K562 (cell line): ENCODE data around the gene RNASEH2C. TPM values are rescaled to one million over a fixed set of nuclear protein-coding genes. Genes with fewer than 3 reads are reported as not detected.
"Not testable (repeated sequence)": the region's sequence is repeated elsewhere in the genome, so short reads cannot be mapped to it uniquely, and the experiment has no call there.

Experiments
- ATAC-seq: fragments of 200-7000 bp; cut with Tn5 transposase; 3 replicates; pipeline ENCODE4 v1.9.1; 2020; ENCODE audit warnings: moderate library complexity
- BruUV-seq: library from RNA; stranded (reverse); fragments of 400-500 nt; replicated peaks from 2 replicates; lab custom pipeline; 2021; lab: Mats Ljungman, UMichigan
- CTCF ChIA-PET: fragments of 300-600 bp; formaldehyde crosslinking; extraction: SDS; loops from one replicate; lab custom pipeline; 2021; ENCODE audit warnings: low intra/inter-chr PET ratio; lab: Yijun Ruan, JAX
- POLR2A ChIA-PET: fragments of 300-600, 350-650 bp; sonication (Branson Sonifier 250); formaldehyde crosslinking; extraction: SDS; loops from one replicate; lab custom pipeline; 2021; ENCODE audit warnings: antibody characterized with exemption, inconsistent platforms; lab: Yijun Ruan, JAX
- DNase-seq, 4 experiments: peaks; one replicate each; pipeline versions ENCODE4 v3.0.0 to v3.0.0-alpha.2; 2011 to 2018; ENCODE audit warnings: low spot score in 3 of 4, mixed read lengths in 3 of 4; ENCODE audit errors: extremely low read depth in 1 of 4
- FAIRE-seq: peaks from 2 replicates; lab custom pipeline; 2011; peaks lifted over from hg19 to GRCh38; lab: Jason Lieb, UNC
- H2AFZ ChIP-seq: 2 replicates; pipeline ENCODE4 v1.6.0; 2011; ENCODE audit warnings: low read depth, low read length, control low read depth, inconsistent platforms
- H3K27ac ChIP-seq: fragments of 200-600 bp; 3 replicates; pipeline ENCODE4 v1.8.0; 2011; ENCODE audit warnings: low read depth, mild to moderate bottlenecking, control low read depth, inconsistent platforms, low read length, moderate library complexity, mixed read lengths; ENCODE audit errors: extremely low read depth
- H3K27me3 ChIP-seq, 2 experiments: fragments of 300-600 bp in 1 of 2; 2 replicates in 1 of 2; 3 replicates in 1 of 2; pipeline versions ENCODE4 v1.6.0 to v1.8.0; 2011; ENCODE audit warnings: inconsistent platforms in 2 of 2, low read length in 2 of 2, mild to moderate bottlenecking in 1 of 2, mixed read lengths in 1 of 2, moderate library complexity in 1 of 2; ENCODE audit not compliant: control insufficient read depth in 2 of 2, insufficient read depth in 2 of 2
- H3K36me3 ChIP-seq: fragments of 300-600 bp; 3 replicates; pipeline ENCODE4 v1.8.0; 2011; ENCODE audit warnings: mild to moderate bottlenecking, low read length, inconsistent platforms; ENCODE audit not compliant: control insufficient read depth, insufficient read depth
- H3K4me1 ChIP-seq, 2 experiments: fragments of 200-600 bp in 1 of 2; replicated peaks in 1 of 2; 2 replicates in 1 of 2; 3 replicates in 1 of 2; pipeline versions ENCODE4 v1.5.1 to v1.8.0; 2011; ENCODE audit warnings: inconsistent platforms in 2 of 2, low read length in 2 of 2, mild to moderate bottlenecking in 1 of 2, mixed read lengths in 1 of 2, moderate library complexity in 1 of 2; ENCODE audit not compliant: control insufficient read depth in 2 of 2, insufficient read depth in 2 of 2
- H3K4me2 ChIP-seq: 2 replicates; pipeline ENCODE4 v1.6.1; 2011; ENCODE audit warnings: low read length, control low read depth, inconsistent platforms, mixed read lengths; ENCODE audit not compliant: insufficient read depth
- H3K4me3 ChIP-seq: fragments of 200-600 bp; sonication (generic), shearing (Covaris generic); 2 replicates; pipeline ENCODE4 v1.5.1; 2016; ENCODE audit warnings: control low read depth, inconsistent platforms
- H3K79me2 ChIP-seq: fragments of 200-600 bp; 3 replicates; pipeline ENCODE4 v1.8.0; 2011; ENCODE audit warnings: low read length, inconsistent platforms; ENCODE audit not compliant: control insufficient read depth, insufficient read depth
- H3K9ac ChIP-seq, 2 experiments: 2 replicates each; pipeline versions ENCODE4 v1.6.0 to v1.6.1; 2011; ENCODE audit warnings: low read depth in 2 of 2, low read length in 2 of 2, control low read depth in 1 of 2, inconsistent platforms in 1 of 2, mild to moderate bottlenecking in 1 of 2, mixed read lengths in 1 of 2; ENCODE audit not compliant: insufficient read depth in 1 of 2
- H3K9me1 ChIP-seq: one replicate; pipeline ENCODE4 v1.6.0; 2011; ENCODE audit warnings: inconsistent platforms, mild to moderate bottlenecking, low read length, moderate library complexity; ENCODE audit not compliant: control insufficient read depth, insufficient read depth
- H3K9me3 ChIP-seq: replicated peaks from 2 replicates; pipeline ENCODE4 v1.5.1; 2011; ENCODE audit warnings: low read depth, low read length, inconsistent platforms; ENCODE audit not compliant: control insufficient read depth, insufficient read depth
- H4K20me1 ChIP-seq: replicated peaks from 2 replicates; pipeline ENCODE4 v1.6.1; 2011; ENCODE audit warnings: low read length, inconsistent platforms, mixed read lengths; ENCODE audit not compliant: control insufficient read depth, insufficient read depth
- CREM ChIP-seq: IDR thresholded peaks from 2 replicates; pipeline ENCODE4 v1.6.1; 2014; ENCODE audit warnings: antibody characterized with exemption, low read depth
- CTBP1 ChIP-seq: fragments of 450-650 bp; IDR thresholded peaks from 2 replicates; pipeline ENCODE4 v1.6.1; 2016; ENCODE audit warnings: borderline replicate concordance
- CTCF ChIP-seq, 3 experiments: IDR thresholded peaks in 2 of 3; conservative IDR thresholded peaks in 1 of 3; 2 replicates each; pipeline ENCODE4 v1.5.1; 2011 to 2012; ENCODE audit warnings: low read length in 3 of 3, mild to moderate bottlenecking in 3 of 3, control low read depth in 2 of 3, improper control_type of control experiment in 1 of 3, inconsistent platforms in 1 of 3, low read depth in 1 of 3, mixed read lengths in 1 of 3, moderate library complexity in 1 of 3; ENCODE audit not compliant: insufficient read depth in 2 of 3
- DEAF1 ChIP-seq: fragments of 450-650 bp; formaldehyde crosslinking; IDR thresholded peaks from 2 replicates; pipeline ENCODE4 v1.4.0; 2020; ENCODE audit warnings: mild to moderate bottlenecking, moderate library complexity
- MAX ChIP-seq: sonication (generic); formaldehyde crosslinking; IDR thresholded peaks from 2 replicates; pipeline ENCODE4 v1.9.0; 2022; ENCODE audit warnings: mild to moderate bottlenecking, missing genetic modification reagents
- NONO ChIP-seq, 2 experiments: fragments of 200-400 bp in 1 of 2; fragments of 450-650 bp in 1 of 2; formaldehyde crosslinking in 1 of 2; IDR thresholded peaks; 2 replicates each; pipeline ENCODE4 v1.6.1; 2017; ENCODE audit warnings: low read depth in 2 of 2, mild to moderate bottlenecking in 2 of 2, moderate library complexity in 2 of 2, low read length in 1 of 2
- RAD21 ChIP-seq, 2 experiments: fragments of 250-450 bp in 1 of 2; fragments of 450-650 bp in 1 of 2; sonication (Bioruptor Pico) in 1 of 2; formaldehyde crosslinking in 1 of 2; IDR thresholded peaks in 1 of 2; conservative IDR thresholded peaks in 1 of 2; 2 replicates each; pipeline versions ENCODE4 v1.4.0 to v1.8.0; 2020 to 2022; ENCODE audit warnings: mild to moderate bottlenecking in 2 of 2, moderate library complexity in 1 of 2
- RFX5 ChIP-seq: IDR thresholded peaks from 2 replicates; pipeline ENCODE4 v1.6.1; 2011; ENCODE audit warnings: low read depth, mild to moderate bottlenecking, improper control_type of control experiment, low read length
- SMC3 ChIP-seq: conservative IDR thresholded peaks from 2 replicates; pipeline ENCODE4 v1.6.1; 2011; ENCODE audit warnings: low read depth, low read length, improper control_type of control experiment; ENCODE audit not compliant: insufficient read depth
- TFAP4 ChIP-seq: sonication (generic); formaldehyde crosslinking; IDR thresholded peaks from 2 replicates; pipeline ENCODE4 v1.8.0; 2022; ENCODE audit warnings: missing genetic modification reagents, mild to moderate bottlenecking, moderate library complexity, borderline replicate concordance
- WGBS: fragments of 100-300 bp; shearing (Covaris generic); methylation state at CpG from one replicate; pipeline ENCODE4 v1.1.6; 2016; ENCODE audit warnings: low coverage, mixed read lengths; ENCODE audit not compliant: insufficient coverage; ENCODE audit errors: missing lambda C conversion rate; 5-methylcytosine and 5-hydroxymethylcytosine counted together
- in situ Hi-C: fragments of 300-500 bp; cut with MboI; formaldehyde crosslinking; loops from 4 replicates; pipeline ENCODE4 v1.15.0; 2018; ENCODE audit warnings: inconsistent platforms, mixed read lengths
- intact Hi-C: fragments of 100-400 bp; cut with micrococcal nuclease; formaldehyde crosslinking; loops from 2 replicates; pipeline ENCODE4 v1.14.2; 2022
- polyA plus RNA-seq, 8 experiments: library from polyadenylated mRNA; depleted of rRNA in 4 of 8; stranded (reverse) in 5 of 8; unstranded in 3 of 8; fragments of >200 nt; fragmentation: Nextera tagmentation in 2 of 8; fragmentation: Illumina TruSeq in 1 of 8; extraction: Ambion mirVana in 2 of 8; extraction: Trizol in 1 of 8; gene quantifications; 2 replicates each; pipeline versions ENCODE4 v1.2.1 to v1.2.3, GENCODE V29; 2011 to 2014; ENCODE audit warnings: inconsistent platforms in 1 of 8, missing spikeins in 1 of 8
- total RNA-seq, 7 experiments: library from RNA; depleted of rRNA in 6 of 7; stranded (reverse); fragments of >200 nt in 6 of 7; fragmentation: Illumina TruSeq in 2 of 7; extraction: Trizol in 2 of 7; gene quantifications; 2 replicates each; pipeline versions ENCODE4 v1.2.1 to v1.2.3, GENCODE V29; 2011 to 2021; ENCODE audit warnings: low replicate concordance in 1 of 7

The RNASEH2C gene
- total and polyA plus RNA-seq, 9 of the 15 experiments (the other 6 are each of a cell fraction or from before 2014, with no cell fraction given), result 5.4 to 78.2 (median 15.6) TPM

- H3K27me3 ChIP-seq, BruUV-seq, H3K27ac ChIP-seq, H3K36me3 ChIP-seq, H3K9me3 ChIP-seq, H3K4me3 ChIP-seq, in situ Hi-C loops, H3K79me2 ChIP-seq, H3K9ac ChIP-seq, H4K20me1 ChIP-seq, FAIRE-seq, H3K9me1 ChIP-seq: not testable (repeated sequence)
- ATAC-seq (0 out of 3 replicates have a peak, but pooled peaks have one; percentile 26), DNase-seq (peak in 1 of 4 experiments; percentile 58)
- intact Hi-C loops, result loop anchor here (5.0 kb wide), 1 partner anchor 69 kb away; the partner anchor contains the start of gene SIPA1
- Histone ChIP-seq H3K4me2 (peak overlapping the region; percentile 46), H3K4me1 (peaks cover 11 to 15% of the 10 kb centered on the region in 2 experiments), H2AFZ (peak overlapping the region; percentile 82)
- CTCF ChIA-PET, result interaction anchor here (0.6 to 2.2 kb wide), 4 partner anchors 112 to 282 kb away, joined by 3 to 15 read pairs (median 4); no protein-coding TSS in a partner anchor
- 30% methylated on average over 14 of the region's 14 CpGs for WGBS
- POLR2A ChIA-PET, result interaction anchor here (0.8 to 1.1 kb wide), 3 partner anchors 18 to 146 kb away, joined by 3 read pairs; no protein-coding TSS in a partner anchor
- peak; percentile 69 to 77 for TF ChIP-seq RAD21 (CRISPR knock-in tag; conservative IDR thresholded peaks at IDR 0.05 in 1 of 2, IDR thresholded peaks at IDR 0.05 in 1 of 2)
- 0 out of 2 replicates have a peak, but pooled peaks have one; percentile 13 for TF ChIP-seq MAX (CRISPR knock-in tag)
- peak; percentile 47 to 64 (median 51); a peak in 5 of 6 replicates for TF ChIP-seq CTCF (IDR thresholded peaks at IDR 0.05 in 2 of 3, conservative IDR thresholded peaks at IDR 0.05 in 1 of 3; ENCODE audit: insufficient read depth in 2 of 3, low read depth in 1 of 3, low read length in 3 of 3)
- 0 out of 2 replicates have a peak, but pooled peaks have one; percentile 15 for TF ChIP-seq DEAF1
- 0 out of 2 replicates have a peak, but pooled peaks have one; percentile 27 for TF ChIP-seq SMC3
- TF ChIP-seq NONO (IDR thresholded peaks at IDR 0.05; ENCODE audit: low read depth in 2 of 2, low read length in 1 of 2), result peak in 1 of 2 experiments; percentile 42; a peak in 1 of 4 replicates
- 0 out of 2 replicates have a peak, but pooled peaks have one; percentile 37 for TF ChIP-seq CTBP1
- TF ChIP-seq RFX5, result peak; percentile 27; the same call in 1 of the 2 replicates
- 0 out of 2 replicates have a peak, but pooled peaks have one; percentile 27 for TF ChIP-seq CREM
- peak; percentile 54; the same call in 1 of the 2 replicates for TF ChIP-seq TFAP4 (CRISPR knock-in tag)
These were observed 14.3 kb downstream of the RNASEH2C start for GRCh38 chr11:65706303-65706763.
